GM23338 (cell line): Measurements from ENCODE around the gene RNF157. TPM values are rescaled to one million over a fixed set of nuclear protein-coding genes. Genes with fewer than 3 reads are reported as not detected.
A peak's percentile ranks its signal among the peaks of the same experiment; 100 is the strongest.

ENCODE experiments used
- ATAC-seq: fragments of 200-7000 bp; cut with Tn5 transposase; 3 replicates; pipeline ENCODE4 v1.9.1; 2020
- DNase-seq: peaks from one replicate; pipeline ENCODE4 v3.0.0-alpha.2; 2015; ENCODE audit warnings: low spot score
- H2AFZ ChIP-seq: fragments of 200-600 bp; sonication (generic); 2 replicates; pipeline ENCODE4 v1.8.0; 2016; ENCODE audit warnings: antibody characterized with exemption, mild to moderate bottlenecking, moderate library complexity
- H3F3A ChIP-seq: fragments of 200-600 bp; sonication (generic); replicated peaks from 2 replicates; pipeline ENCODE4 v1.8.0; 2017; ENCODE audit warnings: antibody characterized with exemption, mixed run types, low read depth
- H3K27ac ChIP-seq: fragments of 200-600 bp; sonication (generic); 2 replicates; pipeline ENCODE4 v1.6.1; 2016; ENCODE audit warnings: low read depth
- H3K27me3 ChIP-seq: fragments of 200-600 bp; sonication (generic); 2 replicates; pipeline ENCODE4 v1.8.0; 2016; ENCODE audit warnings: mild to moderate bottlenecking, mixed run types, moderate library complexity; ENCODE audit not compliant: insufficient read depth
- H3K36me3 ChIP-seq: fragments of 200-600 bp; sonication (generic); 2 replicates; pipeline ENCODE4 v1.8.0; 2016; ENCODE audit warnings: mild to moderate bottlenecking; ENCODE audit not compliant: insufficient read depth
- H3K4me1 ChIP-seq: fragments of 200-600 bp; sonication (generic); 2 replicates; pipeline ENCODE4 v1.8.0; 2016; ENCODE audit warnings: mild to moderate bottlenecking, moderate library complexity; ENCODE audit not compliant: insufficient read depth
- H3K4me2 ChIP-seq: fragments of 200-600 bp; sonication (generic); 2 replicates; pipeline ENCODE4 v1.7.1; 2017; ENCODE audit warnings: mixed run types
- H3K4me3 ChIP-seq: fragments of 200-600 bp; sonication (generic); 2 replicates; pipeline ENCODE4 v1.6.1; 2016; ENCODE audit warnings: mixed run types
- H3K79me2 ChIP-seq: fragments of 200-600 bp; sonication (generic); replicated peaks from 2 replicates; pipeline ENCODE4 v1.8.0; 2017; ENCODE audit warnings: mild to moderate bottlenecking; ENCODE audit not compliant: insufficient read depth
- H3K9me2 ChIP-seq: fragments of 200-600 bp; sonication (generic); 2 replicates; pipeline ENCODE4 v1.8.0; 2017; ENCODE audit not compliant: insufficient read depth
- H4K20me1 ChIP-seq: fragments of 200-600 bp; sonication (generic); replicated peaks from 2 replicates; pipeline ENCODE4 v1.8.0; 2017; ENCODE audit warnings: mild to moderate bottlenecking; ENCODE audit not compliant: insufficient read depth
- H3K27ac Mint-ChIP-seq: 2 replicates; pipeline ENCODE4 v1.8.0; 2020; ENCODE audit warnings: inconsistent platforms, mild to moderate bottlenecking, moderate library complexity, mixed read lengths
- H3K27me3 Mint-ChIP-seq: 3 replicates; pipeline ENCODE4 v1.8.0; 2022; ENCODE audit warnings: low read depth, mild to moderate bottlenecking, moderate library complexity, mixed read lengths, inconsistent platforms; ENCODE audit not compliant: insufficient read depth, poor library complexity
- H3K36me3 Mint-ChIP-seq: 3 replicates; pipeline ENCODE4 v1.8.0; 2021; ENCODE audit warnings: low read depth, mild to moderate bottlenecking, inconsistent platforms, moderate library complexity, mixed read lengths
- H3K4me1 Mint-ChIP-seq: 3 replicates; pipeline ENCODE4 v1.8.0; 2020; ENCODE audit warnings: mild to moderate bottlenecking, inconsistent platforms, mixed read lengths
- H3K4me3 Mint-ChIP-seq: 3 replicates; pipeline ENCODE4 v1.8.0; 2021; ENCODE audit warnings: moderate library complexity, mild to moderate bottlenecking, inconsistent platforms, mixed read lengths
- H3K9me3 Mint-ChIP-seq: 3 replicates; pipeline ENCODE4 v1.8.0; 2020; ENCODE audit warnings: moderate library complexity, mild to moderate bottlenecking, inconsistent platforms, mixed read lengths
- CREB1 ChIP-seq: fragments of 250-450 bp; sonication (Bioruptor Pico); IDR thresholded peaks from 2 replicates; pipeline ENCODE4 v1.5.0; 2020; ENCODE audit warnings: low read depth, mild to moderate bottlenecking, moderate library complexity
- CTCF ChIP-seq, 2 experiments: fragments of 200-600 bp in 1 of 2; sonication (generic) in 1 of 2; conservative IDR thresholded peaks; 2 replicates each; pipeline versions ENCODE4 v1.5.1 to v1.6.1; 2016 to 2017; ENCODE audit warnings: antibody characterized with exemption in 2 of 2, low read depth in 2 of 2, mild to moderate bottlenecking in 2 of 2, moderate library complexity in 1 of 2
- EZH2 ChIP-seq: fragments of 200-600 bp; sonication (generic); IDR thresholded peaks from one replicate; pipeline ENCODE4 v1.8.0; 2017; ENCODE audit warnings: antibody characterized with exemption, mild to moderate bottlenecking, low read depth; ENCODE audit not compliant: unreplicated experiment
- EZH2phosphoT487 ChIP-seq: fragments of 200-600 bp; sonication (generic); IDR thresholded peaks from one replicate; pipeline ENCODE4 v1.8.1; 2018; ENCODE audit warnings: antibody characterized with exemption; ENCODE audit not compliant: unreplicated experiment
- NANOG ChIP-seq: IDR thresholded peaks from 2 replicates; pipeline ENCODE4 v1.6.1; 2016; ENCODE audit warnings: antibody characterized with exemption, borderline replicate concordance
- POLR2AphosphoS5 ChIP-seq: IDR thresholded peaks from 2 replicates; pipeline ENCODE4 v1.6.1; 2016; ENCODE audit warnings: antibody characterized with exemption, low read depth
- REST ChIP-seq: IDR thresholded peaks from one replicate; pipeline ENCODE4 v1.6.1; 2018; ENCODE audit warnings: antibody characterized with exemption; ENCODE audit not compliant: unreplicated experiment
- STAT1 ChIP-seq: IDR thresholded peaks from one replicate; pipeline ENCODE4 v1.6.1; 2016; ENCODE audit warnings: antibody characterized with exemption; ENCODE audit not compliant: unreplicated experiment
- ZNF114 ChIP-seq: fragments of 250-450 bp; sonication (Bioruptor Pico); IDR thresholded peaks from 2 replicates; pipeline ENCODE4 v1.5.0; 2020; ENCODE audit warnings: mild to moderate bottlenecking, moderate library complexity
- ZNF331 ChIP-seq: fragments of 250-450 bp; sonication (Bioruptor Pico); IDR thresholded peaks from 2 replicates; pipeline ENCODE4 v1.5.0; 2020; ENCODE audit warnings: low read depth, mild to moderate bottlenecking, moderate library complexity
- ZNF462 ChIP-seq: fragments of 250-450 bp; sonication (Bioruptor Pico); IDR thresholded peaks from 2 replicates; pipeline ENCODE4 v1.5.0; 2020; ENCODE audit warnings: mild to moderate bottlenecking, moderate library complexity
- polyA plus RNA-seq: library from polyadenylated mRNA; unstranded; fragments of >200 nt; fragmentation: Nextera tagmentation; extraction: Ambion mirVana; gene quantifications from 2 replicates; pipeline ENCODE4 v1.2.1, GENCODE V29; 2016
- total RNA-seq: library from RNA; depleted of rRNA; stranded (reverse); fragments of >200 nt; shearing (Covaris generic); gene quantifications from 2 replicates; pipeline ENCODE4 v1.2.3, GENCODE V29; 2014

RNF157 gene
- total and polyA plus RNA-seq, 2 experiments from 2014 or later = 7.8 to 11.7 TPM

GRCh38 chr17:76182016-76182764 is 58.1 kb downstream of the RNF157 start (continued):
- TF ChIP-seq CTCF (conservative IDR thresholded peaks at IDR 0.05; ENCODE audit: low read depth in 2 of 2) (peak; percentile 93 to 99), ZNF331 (no peak), EZH2phosphoT487 (no peak), CREB1 (CRISPR knock-in tag) (peak; percentile 64)

GRCh38 chr17:76179496-76180467 is 60.5 kb downstream of the RNF157 start:
- ATAC-seq (no peak), DNase-seq (no peak)
- Histone ChIP-seq H3K4me2 (no peak overlapping the region), H4K20me1 (no peaks in the 10 kb centered on the region), H3K36me3 (no peaks in the 10 kb centered on the region), H3K79me2 (no peaks in the 10 kb centered on the region), H3K4me1 (peaks cover 5% of the 10 kb centered on the region), H3F3A (no peaks in the 10 kb centered on the region; the same call in 1 of the 2 replicates), H3K27ac (no peak overlapping the region), H3K27me3 (no peaks in the 10 kb centered on the region), H3K4me3 (no peak overlapping the region), H3K9me2 (no peaks in the 10 kb centered on the region), H2AFZ (no peak overlapping the region)
- Mint-ChIP-seq H3K4me3 (no peak overlapping the region), H3K27me3 (peaks cover 11% of the 10 kb centered on the region), H3K36me3 (no peaks in the 10 kb centered on the region), H3K4me1 (peaks cover 14% of the 10 kb centered on the region), H3K27ac (no peak overlapping the region), H3K9me3 (no peaks in the 10 kb centered on the region)
- TF ChIP-seq ZNF114 (CRISPR knock-in tag) = no peak
- TF ChIP-seq POLR2AphosphoS5 = no peak
- no peak for TF ChIP-seq NANOG
- no peak for TF ChIP-seq CREB1 (CRISPR knock-in tag)
- no peak for TF ChIP-seq STAT1
- no peak for TF ChIP-seq EZH2
- TF ChIP-seq REST = no peak
- TF ChIP-seq EZH2phosphoT487 = no peak
- no peak for TF ChIP-seq ZNF462 (CRISPR knock-in tag)
